ENCODE results near the gene RAB11FIP4.

Gene RAB11FIP4

GRCh38 chr17:31515267-31515666, 123.8 kb downstream of the RAB11FIP4 start:
- Histone ChIP-seq H3K4me1 (ENCODE audit: control insufficient read depth in 1 of 2, insufficient read depth in 1 of 2, low read depth in 1 of 2, low read length in 1 of 2) (peaks cover 0 to 5% of the 10 kb centered on the region in 2 experiments), H3K27me3 (no peaks in the 10 kb centered on the region), H3K9me3 (no peaks in the 10 kb centered on the region), H3K27ac (no peak overlapping the region), H3K36me3 (peaks cover 29% of the 10 kb centered on the region), H3K4me3 (ENCODE audit: low read depth in 1 of 2, low read length in 1 of 2) (no peak overlapping the region)
- no peak for TF ChIP-seq CTCF (IDR thresholded peaks at IDR 0.05)

DNA sequence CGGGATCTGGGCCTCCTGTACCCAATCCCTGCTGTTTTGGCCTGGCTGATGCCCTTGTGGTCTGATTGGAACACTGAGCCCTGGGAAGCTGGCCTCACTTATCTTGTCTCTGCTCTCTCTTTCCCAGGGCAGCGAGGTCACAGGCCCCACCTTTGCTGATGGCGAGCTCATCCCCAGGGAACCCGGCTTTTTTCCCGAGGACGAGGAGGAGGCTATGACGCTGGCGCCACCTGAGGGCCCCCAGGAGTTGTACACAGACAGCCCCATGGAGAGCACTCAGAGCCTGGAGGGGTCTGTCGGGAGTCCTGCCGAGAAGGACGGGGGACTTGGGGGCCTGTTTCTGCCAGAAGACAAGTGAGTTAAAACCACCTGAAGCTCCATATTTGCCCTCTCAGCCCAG, 126.0 kb downstream of the RAB11FIP4 start:
- H3K36me3 ChIP-seq, result peaks cover 50% of the 10 kb centered on the region
- no peaks in the 10 kb centered on the region for H3K27me3 ChIP-seq
- no peak overlapping the region for H3K4me3 ChIP-seq (ENCODE audit: low read depth in 1 of 2, low read length in 1 of 2)
- H3K27ac ChIP-seq, result no peak overlapping the region
- no peak for TF ChIP-seq CTCF (IDR thresholded peaks at IDR 0.05)
- no peaks in the 10 kb centered on the region for H3K4me1 ChIP-seq (ENCODE audit: control insufficient read depth in 1 of 2, insufficient read depth in 1 of 2, low read depth in 1 of 2, low read length in 1 of 2)
- H3K9me3 ChIP-seq, result no peaks in the 10 kb centered on the region

GRCh38 chr17:31518478-31518877, 127.0 kb downstream of the RAB11FIP4 start:
- Histone ChIP-seq H3K4me1 (ENCODE audit: control insufficient read depth in 1 of 2, insufficient read depth in 1 of 2, low read depth in 1 of 2, low read length in 1 of 2) (no peaks in the 10 kb centered on the region), H3K9me3 (no peaks in the 10 kb centered on the region), H3K27me3 (no peaks in the 10 kb centered on the region), H3K4me3 (ENCODE audit: low read depth in 1 of 2, low read length in 1 of 2) (no peak overlapping the region), H3K27ac (no peak overlapping the region), H3K36me3 (peaks cover 60% of the 10 kb centered on the region)
- no peak for TF ChIP-seq CTCF (IDR thresholded peaks at IDR 0.05)

GRCh38 chr17:31521632-31522283, 130.3 kb downstream of the RAB11FIP4 start:
- no peak for TF ChIP-seq CTCF (IDR thresholded peaks at IDR 0.05)
- H3K36me3 ChIP-seq, result peaks cover 92% of the 10 kb centered on the region

GRCh38 chr17:31522284-31522931, 130.9 kb downstream of the RAB11FIP4 start:
- H3K9me3 ChIP-seq, result no peaks in the 10 kb centered on the region
- H3K4me3 ChIP-seq (ENCODE audit: low read depth in 1 of 2, low read length in 1 of 2), result no peak overlapping the region
- TF ChIP-seq CTCF (IDR thresholded peaks at IDR 0.05), result no peak
- H3K27ac ChIP-seq, result no peak overlapping the region
- peaks cover 97% of the 10 kb centered on the region for H3K36me3 ChIP-seq
- H3K27me3 ChIP-seq, result no peaks in the 10 kb centered on the region
- H3K4me1 ChIP-seq (ENCODE audit: control insufficient read depth in 1 of 2, insufficient read depth in 1 of 2, low read depth in 1 of 2, low read length in 1 of 2), result no peaks in the 10 kb centered on the region

More at GRCh38 chr17:31521632-31522283, 130.3 kb downstream of the RAB11FIP4 start:
- Histone ChIP-seq H3K4me3 (ENCODE audit: low read depth in 1 of 2, low read length in 1 of 2) (no peak overlapping the region), H3K9me3 (no peaks in the 10 kb centered on the region), H3K27me3 (no peaks in the 10 kb centered on the region), H3K4me1 (ENCODE audit: control insufficient read depth in 1 of 2, insufficient read depth in 1 of 2, low read depth in 1 of 2, low read length in 1 of 2) (no peaks in the 10 kb centered on the region), H3K27ac (no peak overlapping the region)

All from neutrophil (primary cell).